ENCODE measurements around the gene RHOB. TPM values are rescaled to one million over a fixed set of nuclear protein-coding genes. Genes with fewer than 3 reads are reported as not detected.

Gene RHOB
- total RNA-seq, 4 donors from 2014 or later: 809 to 1,532 (median 1,203) TPM

DNA sequence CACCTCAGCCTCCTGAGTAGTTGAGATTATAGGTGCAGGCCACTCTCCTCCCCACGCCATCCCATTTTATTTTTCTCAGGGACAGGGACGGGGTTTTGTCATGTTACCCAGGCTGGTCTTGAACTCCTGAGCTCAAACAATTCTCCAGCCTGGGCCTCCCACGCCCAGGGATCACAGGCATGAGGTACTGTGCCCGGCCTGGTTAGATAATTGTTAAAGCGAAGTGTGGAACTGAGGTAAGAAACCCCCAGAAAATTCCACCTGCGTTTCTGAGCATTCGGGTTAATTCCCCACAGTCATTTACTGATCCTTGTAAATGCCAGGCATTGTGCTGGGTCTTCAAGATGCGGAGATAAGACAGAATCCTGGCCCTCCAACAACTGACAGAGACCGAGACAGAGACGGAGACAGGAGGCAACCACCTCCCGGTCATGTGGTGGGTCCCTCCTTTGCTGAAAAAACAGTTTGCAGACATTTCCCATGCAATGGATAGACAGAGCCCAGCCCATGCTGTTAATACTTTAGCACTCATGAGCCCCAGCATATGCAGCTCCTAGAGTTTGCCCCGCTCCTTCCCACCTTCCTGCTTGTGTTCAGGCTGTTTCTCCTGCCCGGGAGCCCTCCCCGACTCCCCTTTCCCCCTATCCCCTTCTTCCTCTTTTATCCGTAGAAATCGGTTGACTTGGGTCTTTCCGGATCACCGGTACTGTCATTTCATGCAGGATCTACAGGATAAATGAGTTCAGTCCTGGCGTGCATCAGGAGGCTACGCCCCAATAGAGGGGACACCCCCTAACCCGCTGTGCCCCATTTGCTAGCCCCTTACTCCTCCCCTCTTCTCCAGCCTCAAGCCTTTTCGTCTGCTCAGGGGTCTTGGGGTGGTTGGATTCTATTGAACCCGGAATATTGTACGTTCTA, 1.6 kb upstream of the RHOB start:
- Histone ChIP-seq H3K36me3 (peaks cover 15 to 26% (median 18%) of the 10 kb centered on the region in 4 donors), H3K4me1 (peaks cover 11 to 38% (median 34%) of the 10 kb centered on the region in 4 donors), H3K27me3 (no peaks in the 10 kb centered on the region), H3K27ac (replicated peaks in 1 of 4) (peak overlapping the region; percentile 94 to 100 (median 98)), H3K9me3 (no peaks in the 10 kb centered on the region), H3K4me3 (peak overlapping the region; percentile 73 to 99 (median 78))
- 55% methylated on average over 24 of the region's 24 CpGs for WGBS
- intact Hi-C loops (cut with DNase I): loop anchor here (2.0 kb wide), 1 partner anchor 192 kb away; no protein-coding TSS in a partner anchor
- no peak for DNase-seq (ENCODE audit: extremely low spot score)
- TF ChIP-seq POLR2AphosphoS5 (IDR thresholded peaks at IDR 0.05) (peak in 1 of 2 donors; percentile 12), CTCF (IDR thresholded peaks at IDR 0.05) (no peak), POLR2A (IDR thresholded peaks at IDR 0.05; ENCODE audit: low read depth) (no peak), EP300 (IDR thresholded peaks at IDR 0.05) (no peak)

- Histone ChIP-seq H3K4me3 (peak overlapping the region; percentile 73 to 99 (median 78)), H3K27ac (replicated peaks in 1 of 4) (peak overlapping the region; percentile 94 to 100 (median 98)), H3K4me1 (peaks cover 19 to 49% (median 45%) of the 10 kb centered on the region in 4 donors), H3K27me3 (no peaks in the 10 kb centered on the region), H3K36me3 (peaks cover 15 to 26% (median 18%) of the 10 kb centered on the region in 4 donors), H3K9me3 (no peaks in the 10 kb centered on the region)
- no peak for DNase-seq (ENCODE audit: extremely low spot score)
- WGBS: 5% methylated on average over 17 of the region's 42 CpGs
- intact Hi-C loops (cut with DNase I): no loop called here
- TF ChIP-seq EP300 (IDR thresholded peaks at IDR 0.05) (no peak), POLR2A (IDR thresholded peaks at IDR 0.05; ENCODE audit: low read depth) (no peak), CTCF (IDR thresholded peaks at IDR 0.05) (no peak), POLR2AphosphoS5 (IDR thresholded peaks at IDR 0.05) (no peak)
These were observed 488 bp upstream of the RHOB start for GRCh38 chr2:20446255-20446916.

GRCh38 chr2:20447437-20448245, 767 bp downstream of the RHOB start:
- intact Hi-C loops (cut with DNase I): no loop called here
- Histone ChIP-seq H3K27me3 (no peaks in the 10 kb centered on the region), H3K4me3 (peak overlapping the region; percentile 73 to 99 (median 78)), H3K9me3 (no peaks in the 10 kb centered on the region), H3K4me1 (peaks cover 29 to 62% (median 58%) of the 10 kb centered on the region in 4 donors), H3K36me3 (peaks cover 15 to 26% (median 18%) of the 10 kb centered on the region in 4 donors), H3K27ac (replicated peaks in 1 of 4) (peak overlapping the region; percentile 94 to 100 (median 98))
- no peak for DNase-seq (ENCODE audit: extremely low spot score)
- TF ChIP-seq POLR2AphosphoS5 (IDR thresholded peaks at IDR 0.05) (peak in 1 of 2 donors; percentile 90), CTCF (IDR thresholded peaks at IDR 0.05) (no peak), POLR2A (IDR thresholded peaks at IDR 0.05; ENCODE audit: low read depth) (peak; percentile 34)
- under 1% methylated on average over 28 of the region's 78 CpGs for WGBS

DNA sequence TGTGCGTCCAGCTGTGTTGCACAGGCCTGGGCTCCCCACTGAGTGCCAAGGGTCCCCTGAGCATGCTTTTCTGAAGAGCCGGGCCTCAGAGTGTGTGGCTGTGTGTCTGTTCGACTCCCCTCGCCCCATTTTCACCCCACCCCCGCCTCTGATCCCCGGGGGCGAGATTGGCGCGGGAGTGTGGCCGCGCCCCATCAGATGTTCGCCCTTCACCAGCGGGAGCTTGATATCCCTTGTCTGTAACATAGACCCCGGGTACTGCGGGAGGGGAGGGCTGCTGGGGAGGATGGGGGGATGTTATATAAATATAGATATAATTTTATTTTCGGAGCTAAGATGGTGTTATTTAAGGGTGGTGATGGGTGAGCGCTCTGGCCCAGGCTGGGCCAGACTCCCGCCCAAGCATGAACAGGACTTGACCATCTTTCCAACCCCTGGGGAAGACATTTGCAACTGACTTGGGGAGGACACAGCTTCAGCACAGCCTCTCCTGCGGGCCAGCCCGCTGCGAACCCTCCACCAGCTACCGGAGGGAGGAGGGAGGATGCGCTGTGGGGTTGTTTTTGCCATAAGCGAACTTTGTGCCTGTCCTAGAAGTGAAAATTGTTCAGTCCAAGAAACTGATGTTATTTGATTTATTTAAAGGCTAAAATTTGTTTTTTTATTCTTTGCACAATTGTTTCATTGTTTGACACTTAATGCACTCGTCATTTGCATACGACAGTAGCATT, 1.5 kb downstream of the RHOB start:
- H3K36me3 ChIP-seq: peaks cover 15 to 26% (median 18%) of the 10 kb centered on the region in 4 donors
- H3K27ac ChIP-seq (replicated peaks in 1 of 4): peak overlapping the region; percentile 94 to 100 (median 98)
- 25% methylated on average over 16 of the region's 26 CpGs for WGBS
- H3K9me3 ChIP-seq: no peaks in the 10 kb centered on the region
- peak overlapping the region; percentile 73 to 99 (median 78) for H3K4me3 ChIP-seq
- TF ChIP-seq EP300 (IDR thresholded peaks at IDR 0.05) (no peak), CTCF (IDR thresholded peaks at IDR 0.05) (no peak), POLR2AphosphoS5 (IDR thresholded peaks at IDR 0.05) (peak in 1 of 2 donors; percentile 55), POLR2A (IDR thresholded peaks at IDR 0.05; ENCODE audit: low read depth) (peak; percentile 70)
- intact Hi-C loops (cut with DNase I): no loop called here
- peaks cover 29 to 65% (median 59%) of the 10 kb centered on the region in 4 donors for H3K4me1 ChIP-seq
- no peaks in the 10 kb centered on the region for H3K27me3 ChIP-seq
- DNase-seq (ENCODE audit: extremely low spot score): no peak
